ENCODE data around the gene MDM1.

The MDM1 gene

DNA sequence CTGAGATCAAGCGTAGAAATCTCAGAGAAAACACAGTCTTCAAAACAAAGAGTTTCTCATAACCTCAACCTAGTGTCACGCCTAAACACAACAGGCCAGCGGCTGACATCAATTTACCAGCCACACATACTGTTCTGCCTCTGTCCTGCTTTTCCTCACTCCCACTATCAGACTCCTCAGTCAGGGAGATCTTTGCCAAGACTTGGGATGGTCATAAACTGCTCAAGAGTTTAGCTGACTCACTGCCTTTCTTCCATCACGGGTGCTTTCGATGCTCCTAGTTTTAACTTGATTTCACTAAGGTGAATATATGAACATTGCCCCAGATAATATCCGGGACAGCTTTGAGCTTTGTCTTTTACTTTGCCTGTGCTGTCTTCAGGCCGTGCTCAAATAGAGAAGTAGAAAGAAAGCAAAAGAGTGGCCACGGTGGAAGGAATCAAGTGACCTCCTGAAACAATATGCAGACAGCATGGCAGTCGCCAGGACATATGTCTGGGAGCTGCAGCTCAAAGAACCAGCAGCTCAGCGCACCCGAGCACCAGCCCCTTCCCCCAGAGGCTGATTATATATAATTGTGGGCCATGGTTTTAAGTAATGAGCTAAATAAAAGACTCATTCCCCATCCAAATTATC lies 12.1 kb downstream of the MDM1 start:
- DNase-seq, result no peak

DNA sequence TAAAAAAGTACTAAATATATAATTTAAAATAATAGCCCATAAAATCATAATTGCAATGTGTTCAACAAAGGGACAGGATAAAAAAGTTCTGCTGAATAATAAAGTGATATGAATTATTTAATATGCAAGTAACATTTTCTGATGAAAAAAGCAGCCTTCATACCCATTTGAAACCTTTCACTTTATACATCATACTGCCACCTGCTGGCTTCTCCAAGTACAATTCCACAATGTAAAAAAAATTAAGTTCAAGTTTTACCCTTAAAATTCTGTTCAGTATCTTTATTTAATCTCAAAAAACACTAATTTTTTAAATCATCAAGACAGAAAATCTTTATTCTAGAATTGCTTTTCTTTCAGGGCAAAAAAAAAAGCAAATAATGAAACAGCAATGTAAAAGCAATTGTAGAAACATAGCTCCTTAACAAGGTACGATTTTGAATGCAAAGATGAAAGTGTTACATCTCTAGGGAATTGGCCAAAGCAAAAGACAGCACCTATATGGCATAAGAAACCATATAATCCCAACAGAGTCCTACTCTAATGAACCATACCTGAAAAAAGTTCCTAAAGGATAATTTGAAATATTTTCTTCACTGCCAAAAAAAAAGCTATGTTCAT lies 15.0 kb downstream of the MDM1 start:
- DNase-seq, result no peak

GRCh38 chr12:68310370-68310769 lies 21.8 kb downstream of the MDM1 start:
- DNase-seq, result no peak

DNA sequence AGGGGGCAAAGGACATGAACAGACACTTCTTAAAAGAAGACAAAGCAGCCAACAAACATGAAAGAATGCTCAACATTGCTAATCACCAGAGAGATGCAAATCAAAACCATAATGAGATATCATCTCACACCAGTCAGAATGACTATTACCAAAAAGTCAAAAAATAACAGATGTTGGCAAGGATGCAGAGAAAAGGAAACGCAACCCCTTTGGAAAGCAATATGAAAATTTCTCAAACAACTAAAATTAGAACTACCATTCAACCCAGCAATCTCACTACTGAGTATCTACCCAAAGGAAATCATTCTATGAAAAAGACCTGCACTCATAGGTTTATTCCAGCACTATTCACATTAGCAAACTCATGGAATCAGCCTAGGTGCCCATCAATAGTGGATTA lies 25.6 kb downstream of the MDM1 start:
- DNase-seq, result no peak

- no peak for DNase-seq
Observed at GRCh38 chr12:68305278-68305677, 26.9 kb downstream of the MDM1 start.

- no peak for DNase-seq
Observed at GRCh38 chr12:68304626-68305025, 27.5 kb downstream of the MDM1 start.

DNA sequence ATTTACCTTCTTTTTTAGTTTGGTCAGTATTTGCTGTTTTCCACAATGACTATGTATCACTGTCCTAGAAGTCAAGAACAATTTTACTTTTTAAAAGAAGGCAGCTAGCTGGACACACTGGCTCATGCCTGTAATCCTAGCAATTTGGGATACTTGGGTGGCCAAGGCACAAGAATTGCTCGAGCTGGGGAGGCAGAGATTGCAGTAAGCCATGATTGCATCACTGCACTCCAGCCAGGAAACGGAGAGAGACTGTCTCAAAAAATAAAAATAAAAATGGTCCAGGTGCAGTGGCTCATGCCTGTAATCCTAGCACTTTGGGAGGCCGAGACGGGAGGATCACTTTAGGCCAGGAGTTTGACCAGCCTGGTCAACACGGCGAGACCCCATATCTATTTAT lies 28.3 kb downstream of the MDM1 start:
- no peak for DNase-seq

DNA sequence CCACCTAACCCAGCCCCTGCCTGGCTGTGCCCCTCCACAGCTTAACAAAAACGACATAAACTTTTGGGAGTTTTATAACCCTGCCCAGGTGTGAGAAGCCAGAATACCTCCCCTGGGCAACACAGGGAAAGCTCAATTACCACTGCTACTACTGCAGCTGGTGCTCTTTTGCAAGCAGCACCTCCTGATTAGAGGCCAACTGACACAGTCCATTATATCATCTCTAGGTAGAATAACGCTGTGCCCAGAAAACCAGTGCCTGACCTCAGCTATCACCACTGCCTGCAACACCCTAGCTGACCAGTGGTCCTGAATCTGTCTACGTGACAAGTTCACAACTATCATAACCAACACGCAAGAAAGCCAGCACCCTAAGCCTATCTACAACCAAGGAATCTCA lies 34.2 kb downstream of the MDM1 start:
- no peak for DNase-seq

- no peak for DNase-seq
Observed at GRCh38 chr12:68294251-68294650, 37.9 kb downstream of the MDM1 start.

DNA sequence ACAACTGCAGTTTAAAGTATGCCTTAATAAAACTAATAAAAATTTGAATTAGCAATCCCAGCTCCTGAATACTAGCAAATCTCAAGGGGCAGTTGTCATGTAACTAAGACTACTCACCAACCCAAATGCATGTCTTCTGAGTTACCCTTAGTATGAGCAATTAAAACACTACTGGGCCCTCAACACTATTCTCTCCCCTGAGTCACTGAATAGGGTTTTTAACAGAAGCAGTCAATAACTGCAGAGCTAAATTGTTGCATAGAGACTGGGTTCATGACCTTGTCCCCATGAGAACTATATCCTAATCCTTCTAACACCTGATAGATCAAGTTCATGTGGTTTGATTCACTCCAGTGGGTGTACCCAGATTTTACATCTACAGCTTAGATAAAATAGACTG lies 38.8 kb downstream of the MDM1 start:
- no peak for DNase-seq

DNA sequence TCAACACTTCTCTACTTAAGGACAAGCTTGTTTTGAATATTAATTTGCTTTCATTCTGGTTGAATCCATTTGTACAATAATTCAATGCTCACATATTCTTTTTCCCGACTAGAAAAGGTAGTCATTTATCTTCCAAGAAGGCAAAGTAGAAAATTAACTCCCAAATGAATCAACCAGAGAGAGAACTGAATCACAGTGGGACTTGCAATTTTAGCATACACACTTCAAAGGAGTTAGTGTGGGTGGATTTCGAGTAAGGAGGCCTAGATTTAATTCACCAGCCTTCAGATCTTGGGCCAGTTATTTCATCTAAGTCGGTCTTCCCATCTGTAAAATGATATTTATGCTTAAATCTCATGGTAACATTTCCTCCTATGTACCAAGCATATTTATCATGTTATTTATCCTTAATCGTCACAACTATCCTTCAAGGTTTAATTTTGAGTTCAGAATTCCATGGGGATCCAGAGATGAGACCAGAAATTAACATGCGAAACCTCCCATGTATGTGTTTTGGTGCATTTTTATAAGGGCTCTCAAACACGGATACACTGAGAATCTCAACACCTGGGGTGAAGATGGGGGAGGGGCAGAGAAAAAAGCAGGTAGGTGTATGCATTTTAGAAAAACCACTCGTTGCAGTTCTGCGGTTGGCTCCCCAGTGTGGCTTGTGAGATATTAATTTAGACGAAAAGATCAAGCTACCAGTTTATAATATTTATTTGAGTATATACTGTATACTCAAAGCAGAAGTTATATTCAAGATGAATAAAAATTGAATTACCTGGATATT lies 39.8 kb downstream of the MDM1 start:
- no peak for DNase-seq

DNA sequence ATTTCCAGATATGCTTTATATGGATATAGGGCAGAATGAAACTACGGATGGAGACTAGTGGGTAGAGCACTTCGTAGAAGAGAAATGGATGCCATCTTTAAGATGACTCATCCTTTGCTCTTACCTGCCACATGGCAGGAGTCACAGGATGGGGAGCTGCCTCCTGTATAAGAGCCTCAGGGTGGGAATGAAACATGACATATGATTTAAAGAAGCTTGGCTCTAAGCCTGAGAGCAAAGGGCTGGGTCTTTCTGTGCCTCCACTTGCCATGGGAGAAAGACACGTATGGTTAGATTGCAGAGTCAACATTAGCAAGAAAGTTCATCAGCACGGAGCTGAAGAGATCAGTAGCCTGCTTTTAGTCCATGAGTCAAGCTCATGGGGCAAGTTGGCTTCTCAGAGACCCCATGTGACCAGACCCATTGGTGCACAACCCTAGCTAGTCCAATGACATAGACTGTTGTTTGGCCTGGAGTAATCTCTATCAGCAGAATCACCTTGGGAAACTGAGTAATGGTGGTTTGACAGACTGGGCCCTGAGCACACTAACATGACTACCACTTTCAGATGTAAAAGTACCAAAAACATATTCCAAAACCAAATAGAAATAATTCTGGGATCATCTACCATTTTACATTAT lies 40.6 kb downstream of the MDM1 start:
- no peak for DNase-seq

DNA sequence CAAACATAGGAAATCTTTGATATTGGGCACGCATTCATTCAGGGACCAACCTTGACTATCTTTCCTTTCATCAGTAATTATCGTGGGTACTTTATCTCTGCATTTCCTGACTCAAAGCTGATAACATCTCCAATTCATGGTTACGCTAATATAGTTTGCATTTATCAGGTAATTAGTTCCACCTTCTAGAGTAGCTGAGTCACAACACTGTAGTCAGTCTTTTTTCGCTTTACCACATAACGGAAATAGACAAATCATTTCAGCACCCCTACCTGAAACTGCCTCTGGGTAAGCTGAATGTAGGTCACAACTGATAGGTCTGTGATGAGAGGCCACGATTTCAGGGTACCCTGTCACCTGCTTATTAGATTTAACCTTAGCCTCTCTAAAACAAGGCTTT lies 42.0 kb downstream of the MDM1 start:
- DNase-seq, result no peak

DNA sequence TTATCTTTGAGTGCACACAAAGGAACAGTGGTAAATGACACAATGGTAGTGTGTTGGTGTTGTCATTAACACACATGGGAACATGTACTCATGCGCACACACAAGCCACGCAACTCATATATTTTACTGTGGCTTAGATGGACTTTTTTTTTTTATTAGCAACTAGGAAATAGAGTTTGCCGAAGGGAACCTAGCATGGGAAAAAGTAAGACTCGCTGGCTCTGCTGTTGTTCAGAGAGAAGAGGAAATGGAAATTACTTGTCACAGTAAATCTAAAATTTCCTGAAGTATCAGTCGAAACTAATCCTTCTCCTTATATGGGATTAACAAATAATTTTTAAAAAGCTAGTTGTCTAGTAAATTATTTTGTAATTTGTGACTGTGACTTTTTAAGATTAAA lies 45.1 kb downstream of the MDM1 start:
- no peak for DNase-seq

DNA sequence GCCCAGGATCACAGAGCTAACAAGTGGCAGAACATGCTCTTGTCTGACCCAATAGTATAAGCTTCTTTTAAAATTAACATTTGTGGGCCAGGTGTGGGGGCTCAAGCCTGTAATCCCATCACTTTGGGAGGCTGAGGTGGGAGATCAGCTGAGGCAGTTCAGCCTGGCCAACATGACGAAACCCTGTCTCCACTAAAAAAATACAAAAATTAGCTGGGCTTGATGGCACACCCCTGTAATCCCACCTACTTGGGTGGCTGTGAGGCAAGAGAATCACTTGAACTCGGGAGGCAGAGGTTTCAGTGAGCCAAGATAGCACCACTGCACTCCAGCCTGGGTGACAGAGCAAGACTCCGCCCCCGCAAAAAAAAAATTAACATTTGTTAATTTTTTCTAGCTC lies 45.8 kb downstream of the MDM1 start:
- DNase-seq, result no peak

- DNase-seq, result no peak
Observed at GRCh38 chr12:68285541-68285940, 46.6 kb downstream of the MDM1 start.

- DNase-seq, result no peak
Observed at GRCh38 chr12:68281322-68282077, 50.7 kb downstream of the MDM1 start.

GRCh38 chr12:68280240-68280639 lies 51.9 kb downstream of the MDM1 start:
- no peak for DNase-seq

GRCh38 chr12:68279227-68280054 lies 52.7 kb downstream of the MDM1 start:
- DNase-seq, result no peak

DNA sequence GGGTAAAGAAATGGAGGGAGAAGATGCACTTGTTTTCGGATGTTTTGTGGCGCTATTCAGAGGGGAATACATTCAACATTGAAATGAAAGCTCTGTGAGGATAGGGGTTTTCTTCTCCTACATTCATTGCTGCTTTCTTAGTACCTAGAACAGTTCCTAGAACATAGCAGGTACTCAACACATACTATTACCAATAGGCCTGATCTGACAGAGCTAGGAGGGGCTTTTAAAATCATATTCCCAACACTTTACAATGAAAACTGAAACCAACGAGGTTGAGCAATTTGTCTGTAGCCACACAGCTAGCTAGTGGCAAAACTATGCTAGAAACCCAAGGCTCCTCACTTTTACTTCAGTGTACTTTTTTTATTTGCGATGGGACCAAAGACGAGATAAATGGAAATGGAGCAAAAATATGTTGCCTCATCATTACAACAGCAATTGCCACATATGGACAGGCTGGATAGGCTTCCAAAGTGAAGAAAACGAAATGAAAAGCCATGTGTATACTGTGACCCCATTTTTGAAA lies 55.7 kb downstream of the MDM1 start:
- no peak for DNase-seq

GRCh38 chr12:68272732-68273131 lies 59.4 kb downstream of the MDM1 start:
- no peak for DNase-seq

DNA sequence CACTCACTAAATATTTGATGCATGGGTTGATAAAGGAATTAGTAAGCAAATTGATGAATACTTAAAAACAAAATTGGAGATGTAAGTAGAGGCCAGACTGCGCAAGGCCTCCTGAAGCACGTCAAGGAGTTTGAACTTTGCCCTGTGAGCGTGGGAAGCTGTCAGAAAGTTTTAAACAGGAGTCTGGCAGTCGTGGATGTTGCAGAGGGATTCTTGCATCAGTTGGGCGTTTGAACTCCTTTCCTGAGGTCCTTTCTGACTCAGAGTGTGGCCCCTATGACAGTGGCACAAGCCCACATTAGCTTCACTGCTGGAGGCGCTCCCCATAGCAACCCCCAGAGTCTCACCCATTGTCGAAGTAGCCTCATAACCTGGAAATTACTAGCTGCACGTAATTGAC lies 60.8 kb downstream of the MDM1 start:
- DNase-seq, result no peak

Data from activated gamma-delta T cell (primary cell).